IPS DF 4.7 (cell line): ENCODE data around the gene EXOC3L1.

ENCODE experiments used
- DNase-seq: peaks from one replicate; pipeline ENCODE4 v3.0.0-alpha.2; 2013; ENCODE audit warnings: low spot score; ENCODE audit errors: extremely low read depth

The EXOC3L1 gene

DNA sequence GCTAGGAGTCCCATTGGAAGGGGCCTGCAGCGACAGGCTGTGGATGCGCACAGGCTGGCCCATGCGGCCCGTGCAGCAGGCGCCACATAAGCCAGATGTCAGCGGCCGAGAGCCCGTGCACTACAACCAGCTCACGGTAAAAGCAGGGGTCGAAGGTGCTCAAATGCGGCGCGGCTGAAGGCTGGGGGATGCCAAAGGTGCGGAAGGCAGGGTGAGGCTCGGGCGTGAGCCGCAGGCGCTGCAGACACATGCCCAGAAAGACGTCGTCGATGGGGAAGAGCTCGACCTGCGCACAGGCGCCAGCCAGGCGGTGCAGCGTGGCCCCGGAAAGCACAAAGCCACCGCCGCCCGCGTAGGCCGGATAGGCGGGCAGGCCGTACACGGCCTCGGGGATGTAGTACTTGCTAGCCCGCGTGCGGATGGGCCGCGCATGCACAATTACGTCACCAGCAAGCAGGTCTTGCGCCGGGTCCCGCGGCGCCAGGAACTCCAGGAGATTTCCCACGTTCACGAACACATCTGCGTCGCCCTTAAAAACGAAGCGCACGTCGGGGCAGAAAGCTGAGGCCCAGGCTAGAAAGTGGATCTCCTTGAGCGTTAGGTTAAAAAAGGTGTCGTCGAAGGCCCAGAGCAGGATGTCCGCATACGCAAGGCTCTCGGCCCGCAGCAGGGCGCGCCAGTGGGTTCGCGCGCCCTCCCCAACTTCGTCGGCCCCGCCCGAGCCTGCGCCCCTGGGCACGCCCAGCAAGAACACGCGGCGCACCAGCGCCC is 40.5 kb downstream of the EXOC3L1 start:
- no peak for DNase-seq

DNA sequence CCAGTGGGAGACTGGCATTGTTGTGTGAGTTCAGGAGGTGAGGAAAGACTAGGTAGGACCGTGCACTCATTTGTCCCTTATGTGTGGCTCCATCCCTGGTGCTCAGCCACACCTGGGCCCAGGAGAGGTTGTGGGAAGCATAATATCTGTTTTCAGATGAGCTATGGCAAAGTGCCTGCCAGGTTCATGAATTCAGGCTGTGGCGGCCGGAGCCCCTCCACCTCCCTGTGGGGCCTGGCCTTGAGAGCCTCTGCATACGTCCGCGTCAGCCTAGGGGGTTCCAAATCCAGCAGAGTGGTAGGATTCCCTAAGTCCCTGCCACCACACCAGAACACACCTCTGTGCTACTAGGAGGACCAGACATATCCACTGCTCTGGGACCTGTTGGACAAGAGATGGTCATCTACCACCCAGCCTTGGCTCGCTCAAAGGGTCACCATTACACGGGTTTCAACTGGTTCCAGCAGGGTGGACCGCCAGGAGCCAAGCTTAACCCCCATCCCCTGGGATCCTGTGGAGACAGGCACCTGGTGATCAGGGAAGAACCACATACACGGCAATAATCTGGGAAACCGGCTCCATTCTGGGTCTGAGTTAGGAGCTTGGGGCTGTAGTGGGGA is 41.2 kb downstream of the EXOC3L1 start:
- no peak for DNase-seq

DNA sequence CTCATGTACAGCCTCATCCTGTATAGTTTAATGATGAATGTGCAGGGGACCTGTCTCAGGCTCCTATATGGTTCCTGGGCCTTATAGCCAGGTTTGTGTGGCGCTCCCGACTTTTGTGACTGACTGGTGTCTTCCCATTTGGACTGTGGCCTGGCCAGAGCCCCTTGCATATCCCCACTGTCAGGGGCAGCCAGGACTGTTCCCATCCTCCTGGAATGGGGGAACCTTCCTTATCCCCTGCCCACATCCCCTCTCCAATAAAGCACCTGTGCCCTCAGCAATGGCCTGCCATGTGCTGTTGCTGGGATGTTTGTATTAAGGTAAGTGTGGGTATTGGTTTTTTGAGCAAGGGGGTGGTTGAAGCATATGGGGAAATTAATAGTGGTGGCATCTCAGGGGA is 41.7 kb downstream of the EXOC3L1 start:
- DNase-seq = no peak

DNA sequence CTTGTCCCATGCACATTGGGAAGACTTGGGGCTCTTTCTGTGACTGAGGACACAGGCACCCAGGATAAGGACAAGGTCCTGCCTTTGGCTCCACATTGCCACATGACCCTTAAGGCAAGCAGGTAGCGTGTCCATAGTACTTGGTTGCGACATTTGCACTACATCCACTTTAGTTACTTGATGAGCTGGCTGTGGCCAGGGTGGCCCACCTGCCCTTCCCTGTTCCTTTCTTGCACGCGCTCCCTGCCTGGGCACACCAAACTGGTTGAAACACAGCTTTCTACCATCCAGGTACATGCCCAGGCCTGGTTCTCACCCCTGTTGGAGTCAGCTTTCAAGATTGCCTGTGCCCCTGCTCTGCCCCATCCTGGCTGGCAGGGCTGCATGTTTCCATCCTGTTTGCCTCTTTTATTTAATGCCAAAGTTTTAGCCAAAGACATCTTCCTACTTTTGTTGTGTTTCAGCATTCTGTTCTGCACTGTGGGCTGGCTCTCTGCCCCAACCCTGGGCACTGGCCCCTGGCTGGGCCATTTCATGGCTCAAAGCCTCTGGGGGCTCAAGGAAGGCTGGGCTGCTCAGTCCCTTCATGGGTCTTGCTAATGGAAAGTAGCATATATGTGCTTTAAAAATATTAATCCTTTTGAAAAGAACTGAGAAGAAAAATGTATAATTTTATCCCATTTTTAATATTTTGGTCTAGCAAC is 42.3 kb downstream of the EXOC3L1 start:
- DNase-seq = no peak

DNA sequence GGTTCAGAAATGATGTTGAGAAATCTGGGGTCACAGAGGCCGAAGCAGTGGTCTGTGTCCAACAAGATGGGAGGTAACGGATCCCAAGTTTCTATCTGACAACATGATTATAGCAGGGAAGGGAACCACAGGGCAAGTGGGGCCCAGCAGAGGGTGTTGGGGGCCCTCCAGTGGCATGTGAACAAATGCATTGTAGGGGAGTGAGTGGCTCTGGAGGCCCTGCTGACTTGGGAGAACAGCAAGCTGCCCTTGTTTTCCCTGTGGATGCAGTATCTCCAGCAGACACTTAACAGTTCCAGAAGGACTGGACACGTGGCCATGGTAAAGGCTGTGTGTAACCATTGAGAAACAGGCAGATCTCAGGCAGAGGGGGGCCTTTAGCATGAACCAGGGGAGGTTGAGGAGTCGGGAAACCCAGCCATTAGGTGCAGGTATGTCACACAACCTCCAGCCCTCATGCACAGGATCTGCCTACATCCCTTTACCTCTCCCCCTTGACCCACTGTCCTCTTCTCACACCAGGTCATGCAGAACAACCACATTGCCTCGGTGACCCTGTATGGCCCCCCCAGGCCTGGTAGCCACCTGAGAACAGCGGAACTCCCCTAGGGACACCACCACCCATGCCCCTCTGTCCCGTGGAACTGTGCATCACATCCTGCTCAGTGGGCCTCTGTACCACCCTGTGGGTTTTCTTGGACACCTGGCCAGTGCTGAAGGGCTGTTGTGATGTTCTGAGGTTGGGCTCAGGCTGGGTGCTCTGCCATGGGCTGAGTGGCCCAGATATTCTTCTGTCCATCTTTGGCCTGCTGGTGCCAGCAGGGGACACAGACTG is 43.2 kb downstream of the EXOC3L1 start:
- no peak for DNase-seq

DNA sequence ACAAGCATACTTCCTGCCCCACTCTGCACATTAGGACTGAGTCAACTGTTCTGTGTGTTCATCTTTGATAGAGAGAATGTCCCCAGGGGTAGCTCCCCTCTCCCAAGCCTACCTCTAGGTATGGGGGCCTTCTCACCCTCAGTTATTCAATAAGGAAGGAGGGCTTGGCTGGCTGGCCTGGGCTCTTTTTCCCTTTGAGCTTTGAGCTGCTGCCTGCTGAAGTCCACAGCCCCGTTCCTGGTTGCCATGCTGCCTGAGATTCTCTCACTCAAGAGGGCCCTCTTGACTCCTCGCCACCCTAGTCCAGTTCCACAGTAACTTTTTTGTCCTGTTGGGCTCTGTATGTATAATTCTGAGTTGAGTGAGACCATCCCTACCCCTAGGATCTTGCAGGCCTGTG is 44.2 kb downstream of the EXOC3L1 start:
- no peak for DNase-seq

DNA sequence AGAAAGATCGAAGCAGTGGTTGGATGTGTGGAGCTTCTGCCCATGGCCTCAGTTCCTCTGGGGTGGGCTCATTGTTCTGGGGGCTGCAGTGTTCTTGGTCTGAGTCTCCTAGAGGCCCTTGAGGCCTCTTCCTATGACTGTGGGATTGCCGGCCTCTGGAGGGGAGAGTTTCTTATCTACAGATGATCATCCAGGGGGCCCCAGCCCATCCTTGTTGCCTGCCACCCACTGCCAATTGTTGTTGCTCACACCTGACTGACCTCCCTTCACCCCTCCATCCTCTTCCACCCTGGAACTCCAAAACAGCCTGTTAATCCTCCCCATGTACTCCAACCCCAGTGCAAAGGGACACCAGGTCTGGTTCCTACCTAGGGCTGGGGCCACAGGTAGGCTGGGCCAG is 45.0 kb downstream of the EXOC3L1 start:
- no peak for DNase-seq

DNA sequence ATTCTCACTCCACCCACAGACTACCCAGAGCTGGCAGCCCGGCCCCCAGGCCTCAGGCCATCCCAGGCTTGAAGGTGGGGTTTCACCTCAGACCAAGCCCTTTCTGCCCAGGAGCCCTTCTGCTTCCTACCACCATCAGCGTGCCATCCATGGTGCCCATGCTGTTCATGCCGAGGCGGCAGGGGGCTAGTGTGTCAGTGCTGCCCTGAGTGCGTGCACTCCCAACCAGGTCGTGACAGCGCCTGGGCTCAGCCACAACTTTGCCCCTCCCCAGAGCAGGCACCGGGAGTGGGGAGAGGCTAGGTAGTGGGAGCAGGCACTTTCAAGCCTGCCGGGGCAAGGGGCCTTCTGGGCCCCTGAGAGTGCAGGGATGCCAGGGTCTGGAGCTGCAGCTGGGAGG is 47.6 kb downstream of the EXOC3L1 start:
- DNase-seq = no peak

DNA sequence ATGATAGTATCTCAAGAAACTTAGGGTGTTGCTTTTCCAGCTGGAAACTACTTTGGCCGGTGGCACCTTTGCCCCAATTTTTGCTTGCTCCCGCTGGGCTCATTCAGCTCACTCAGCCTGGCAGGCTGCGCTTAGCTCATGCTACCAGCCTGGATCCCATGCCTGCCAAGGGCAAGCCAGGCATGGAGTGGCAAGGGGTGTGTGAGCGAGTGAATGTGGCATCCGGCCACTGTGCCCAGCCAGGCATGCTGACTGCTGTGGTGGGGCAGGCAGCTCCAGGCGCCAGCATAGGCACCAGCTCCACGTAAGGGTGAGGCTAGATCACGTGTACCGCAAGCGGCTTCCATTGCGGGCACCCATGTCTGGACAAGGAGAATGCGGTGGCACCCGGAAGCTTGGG is 48.5 kb downstream of the EXOC3L1 start:
- DNase-seq = no peak

DNA sequence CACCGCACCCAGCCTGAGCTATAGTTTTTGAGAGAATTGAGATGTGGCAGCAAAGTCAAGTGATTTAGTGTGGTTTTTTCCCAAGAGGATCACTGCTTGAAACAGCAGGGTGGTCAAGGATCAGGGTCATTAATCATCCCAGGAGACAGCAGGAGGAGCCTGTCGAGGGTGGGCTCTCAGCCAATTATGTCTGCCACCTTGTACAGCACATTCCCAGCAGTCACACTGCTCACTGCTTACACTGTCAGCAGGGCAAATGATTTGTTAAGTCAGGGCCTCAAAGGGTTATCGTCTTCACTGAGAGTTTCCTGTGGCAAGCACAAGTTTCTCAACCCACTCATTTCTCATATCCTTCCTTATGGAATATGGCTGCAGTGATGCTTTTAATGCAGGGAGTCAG is 52.3 kb downstream of the EXOC3L1 start:
- no peak for DNase-seq
